T-helper 17 cell (primary cell): ENCODE results near the gene TTC13. TPM values are rescaled to one million over a fixed set of nuclear protein-coding genes. Genes with fewer than 3 reads are reported as not detected.

Experiments
- ATAC-seq: fragments of 150-1000 bp; cut with Tn5 transposase; 2 replicates; pipeline ENCODE4 v1.10.0; 2021; ENCODE audit warnings: mild to moderate bottlenecking, moderate library complexity
- DNase-seq, 3 donors: peaks; one replicate each; pipeline versions ENCODE4 v3.0.0 to v3.0.0-alpha.2; 2020 to 2021
- H3K9me3 ChIP-seq: one replicate; pipeline ENCODE4 v1.7.0; 2013; ENCODE audit warnings: low read length, mild to moderate bottlenecking; ENCODE audit not compliant: control insufficient read depth, poor library complexity, severe bottlenecking
- H3K27ac Mint-ChIP-seq: one replicate; pipeline ENCODE4 v1.8.0; 2022; ENCODE audit warnings: mild to moderate bottlenecking, moderate library complexity, mixed read lengths
- H3K27me3 Mint-ChIP-seq: one replicate; pipeline ENCODE4 v1.8.0; 2022; ENCODE audit warnings: mixed read lengths
- H3K36me3 Mint-ChIP-seq: one replicate; pipeline ENCODE4 v1.8.0; 2022; ENCODE audit warnings: low read depth, mixed read lengths
- H3K4me1 Mint-ChIP-seq: one replicate; pipeline ENCODE4 v1.8.0; 2022; ENCODE audit warnings: mild to moderate bottlenecking, mixed read lengths
- H3K4me3 Mint-ChIP-seq: one replicate; pipeline ENCODE4 v1.8.0; 2022; ENCODE audit warnings: mild to moderate bottlenecking, moderate library complexity, mixed read lengths
- total RNA-seq, 4 donors: library from RNA in 2 of 4; stranded (reverse) in 2 of 4; gene quantifications; one replicate each; pipeline ENCODE4 v1.2.3 and lab custom pipeline; 2022 to 2026

Gene TTC13
- total RNA-seq, 2 donors from 2014 or later, result 27.4 to 34.7 TPM

- H3K27me3 Mint-ChIP-seq, result peaks cover 13% of the 10 kb centered on the region
- H3K9me3 ChIP-seq, result no peaks in the 10 kb centered on the region
- peaks cover 24% of the 10 kb centered on the region for H3K4me1 Mint-ChIP-seq
- DNase-seq (no peak), ATAC-seq (no peak)
- no peak overlapping the region for H3K27ac Mint-ChIP-seq
- no peaks in the 10 kb centered on the region for H3K36me3 Mint-ChIP-seq
- peak overlapping the region; percentile 92 for H3K4me3 Mint-ChIP-seq
Measured at GRCh38 chr1:230866171-230867070, 112.2 kb downstream of the TTC13 start.

- no peaks in the 10 kb centered on the region for H3K9me3 ChIP-seq
- no peak overlapping the region for H3K4me3 Mint-ChIP-seq
- no peak overlapping the region for H3K27ac Mint-ChIP-seq
- ATAC-seq, result no peak
- H3K4me1 Mint-ChIP-seq, result peaks cover 24% of the 10 kb centered on the region
- peaks cover 6% of the 10 kb centered on the region for H3K27me3 Mint-ChIP-seq
- no peak for DNase-seq
- H3K36me3 Mint-ChIP-seq, result no peaks in the 10 kb centered on the region
Measured at GRCh38 chr1:230865062-230865817, 113.4 kb downstream of the TTC13 start.

GRCh38 chr1:230864441-230864840 is 114.2 kb downstream of the TTC13 start:
- H3K27me3 Mint-ChIP-seq, result peaks cover 6% of the 10 kb centered on the region
- no peaks in the 10 kb centered on the region for H3K36me3 Mint-ChIP-seq
- DNase-seq, result no peak
- ATAC-seq, result no peak
- H3K4me1 Mint-ChIP-seq, result peaks cover 24% of the 10 kb centered on the region
- no peak overlapping the region for H3K27ac Mint-ChIP-seq
- H3K9me3 ChIP-seq, result no peaks in the 10 kb centered on the region
- no peak overlapping the region for H3K4me3 Mint-ChIP-seq

- H3K4me3 Mint-ChIP-seq, result no peak overlapping the region
- ATAC-seq (no peak), DNase-seq (no peak)
- H3K9me3 ChIP-seq, result no peaks in the 10 kb centered on the region
- peaks cover 21% of the 10 kb centered on the region for H3K4me1 Mint-ChIP-seq
- H3K27ac Mint-ChIP-seq, result no peak overlapping the region
- H3K36me3 Mint-ChIP-seq, result no peaks in the 10 kb centered on the region
- H3K27me3 Mint-ChIP-seq, result peaks cover 6% of the 10 kb centered on the region
Measured at GRCh38 chr1:230863449-230863848, 115.2 kb downstream of the TTC13 start.

- H3K9me3 ChIP-seq, result no peaks in the 10 kb centered on the region
- Mint-ChIP-seq H3K27me3 (peaks cover 6% of the 10 kb centered on the region), H3K27ac (no peak overlapping the region), H3K4me1 (peaks cover 13% of the 10 kb centered on the region), H3K36me3 (no peaks in the 10 kb centered on the region), H3K4me3 (no peak overlapping the region)
- ATAC-seq (no peak), DNase-seq (no peak)
Measured at GRCh38 chr1:230861970-230862595, 116.6 kb downstream of the TTC13 start.

- Mint-ChIP-seq H3K27me3 (no peaks in the 10 kb centered on the region), H3K4me3 (no peak overlapping the region), H3K27ac (no peak overlapping the region), H3K36me3 (no peaks in the 10 kb centered on the region), H3K4me1 (peaks cover 9% of the 10 kb centered on the region)
- H3K9me3 ChIP-seq, result no peaks in the 10 kb centered on the region
- DNase-seq, result no peak
- no peak for ATAC-seq
Measured at GRCh38 chr1:230861489-230861888, 117.2 kb downstream of the TTC13 start.

GRCh38 chr1:230860617-230861384 is 117.9 kb downstream of the TTC13 start:
- H3K27ac Mint-ChIP-seq, result no peak overlapping the region
- H3K27me3 Mint-ChIP-seq, result no peaks in the 10 kb centered on the region
- H3K4me3 Mint-ChIP-seq, result no peak overlapping the region
- ATAC-seq (no peak), DNase-seq (no peak)
- H3K36me3 Mint-ChIP-seq, result no peaks in the 10 kb centered on the region
- no peaks in the 10 kb centered on the region for H3K9me3 ChIP-seq
- peaks cover 9% of the 10 kb centered on the region for H3K4me1 Mint-ChIP-seq

GRCh38 chr1:230858918-230859729 is 119.5 kb downstream of the TTC13 start:
- ATAC-seq (no peak), DNase-seq (no peak)
- Mint-ChIP-seq H3K27ac (no peak overlapping the region), H3K4me1 (peaks cover 9% of the 10 kb centered on the region), H3K4me3 (no peak overlapping the region), H3K36me3 (no peaks in the 10 kb centered on the region), H3K27me3 (no peaks in the 10 kb centered on the region)
- H3K9me3 ChIP-seq, result no peaks in the 10 kb centered on the region

- ATAC-seq (no peak), DNase-seq (no peak)
- no peaks in the 10 kb centered on the region for H3K9me3 ChIP-seq
- no peak overlapping the region for H3K4me3 Mint-ChIP-seq
- no peak overlapping the region for H3K27ac Mint-ChIP-seq
- peaks cover 7% of the 10 kb centered on the region for H3K4me1 Mint-ChIP-seq
- no peaks in the 10 kb centered on the region for H3K27me3 Mint-ChIP-seq
- no peaks in the 10 kb centered on the region for H3K36me3 Mint-ChIP-seq
Measured at GRCh38 chr1:230858236-230858820, 120.3 kb downstream of the TTC13 start.

- Mint-ChIP-seq H3K4me1 (peaks cover 3% of the 10 kb centered on the region), H3K27me3 (no peaks in the 10 kb centered on the region), H3K36me3 (no peaks in the 10 kb centered on the region), H3K27ac (no peak overlapping the region), H3K4me3 (no peak overlapping the region)
- ATAC-seq (no peak), DNase-seq (no peak)
- H3K9me3 ChIP-seq, result no peaks in the 10 kb centered on the region
Measured at GRCh38 chr1:230857822-230858221, 120.8 kb downstream of the TTC13 start.

GRCh38 chr1:230857077-230857476 is 121.6 kb downstream of the TTC13 start:
- Mint-ChIP-seq H3K36me3 (no peaks in the 10 kb centered on the region), H3K4me1 (no peaks in the 10 kb centered on the region), H3K4me3 (no peak overlapping the region), H3K27ac (no peak overlapping the region), H3K27me3 (no peaks in the 10 kb centered on the region)
- no peak for DNase-seq
- no peak for ATAC-seq
- H3K9me3 ChIP-seq, result no peaks in the 10 kb centered on the region
